PFSK-1 (cell line): ENCODE results near the gene GLRX5.

Experiments
- FOXP2 ChIP-seq: optimal IDR thresholded peaks from 2 replicates; pipeline ENCODE3; 2011; ENCODE audit warnings: borderline replicate concordance, control low read depth, inconsistent platforms; ENCODE audit not compliant: insufficient read depth; ENCODE audit errors: extremely low read length, extremely low read depth
- POLR2AphosphoS5 ChIP-seq: IDR thresholded peaks from 2 replicates; pipeline ENCODE4 v1.6.1; 2012; ENCODE audit warnings: low read depth, mild to moderate bottlenecking, control low read depth, low read length, moderate library complexity
- TAF1 ChIP-seq: IDR thresholded peaks from 2 replicates; pipeline ENCODE4 v1.6.1; 2012; ENCODE audit warnings: low read length, control low read depth, borderline replicate concordance; ENCODE audit not compliant: insufficient read depth
- TF ChIP-seq, protein P1 (sequence below), 2 experiments: IDR thresholded peaks; 2 replicates each; pipeline versions ENCODE4 v1.6.1 to v1.8.0; 2011 to 2012; ENCODE audit warnings: low read depth in 2 of 2, low read length in 2 of 2, control low read depth in 1 of 2, inconsistent platforms in 1 of 2, mild to moderate bottlenecking in 1 of 2, moderate library complexity in 1 of 2; ENCODE audit not compliant: insufficient read depth in 1 of 2

DNA sequence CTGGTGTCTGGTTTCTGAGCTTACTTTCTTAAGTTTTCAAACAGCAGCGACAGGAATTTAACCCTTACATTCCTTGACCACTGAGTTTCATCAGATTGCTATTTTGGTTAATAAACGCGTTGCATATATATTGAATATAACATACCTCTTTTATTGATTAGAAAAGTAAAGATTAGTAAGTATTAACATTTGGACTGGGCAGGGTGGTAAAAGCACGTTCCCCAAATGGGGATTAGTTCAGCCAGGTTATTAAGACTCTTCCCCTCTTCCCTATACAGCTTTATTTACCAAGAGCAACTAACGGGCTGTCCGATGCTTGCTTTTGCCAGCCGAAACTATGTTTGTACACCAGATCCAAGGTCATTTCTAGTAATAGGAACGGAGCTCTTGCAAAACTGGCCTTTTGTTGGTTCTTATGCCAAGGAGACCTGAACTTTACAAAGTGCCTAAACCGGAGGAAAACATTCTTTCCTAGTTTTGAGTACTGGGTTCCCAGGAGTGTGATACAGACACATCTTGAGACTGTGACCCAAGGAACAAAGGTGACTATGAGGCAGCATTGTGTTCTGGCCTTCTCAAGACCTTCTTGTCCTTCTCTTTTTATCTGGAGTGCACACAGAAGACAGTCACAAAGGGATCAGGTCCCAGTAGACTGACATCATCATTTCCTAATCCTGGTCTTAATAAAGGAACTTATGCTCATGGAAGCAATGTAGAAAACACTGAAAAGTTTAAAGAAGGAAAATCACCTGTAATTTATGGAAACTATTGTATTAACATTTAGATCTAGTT, 2.6 kb downstream of the GLRX5 start:
- TF ChIP-seq FOXP2 (no peak), POLR2AphosphoS5 (no peak), TAF1 (no peak)
- TF ChIP-seq, protein P1, sequence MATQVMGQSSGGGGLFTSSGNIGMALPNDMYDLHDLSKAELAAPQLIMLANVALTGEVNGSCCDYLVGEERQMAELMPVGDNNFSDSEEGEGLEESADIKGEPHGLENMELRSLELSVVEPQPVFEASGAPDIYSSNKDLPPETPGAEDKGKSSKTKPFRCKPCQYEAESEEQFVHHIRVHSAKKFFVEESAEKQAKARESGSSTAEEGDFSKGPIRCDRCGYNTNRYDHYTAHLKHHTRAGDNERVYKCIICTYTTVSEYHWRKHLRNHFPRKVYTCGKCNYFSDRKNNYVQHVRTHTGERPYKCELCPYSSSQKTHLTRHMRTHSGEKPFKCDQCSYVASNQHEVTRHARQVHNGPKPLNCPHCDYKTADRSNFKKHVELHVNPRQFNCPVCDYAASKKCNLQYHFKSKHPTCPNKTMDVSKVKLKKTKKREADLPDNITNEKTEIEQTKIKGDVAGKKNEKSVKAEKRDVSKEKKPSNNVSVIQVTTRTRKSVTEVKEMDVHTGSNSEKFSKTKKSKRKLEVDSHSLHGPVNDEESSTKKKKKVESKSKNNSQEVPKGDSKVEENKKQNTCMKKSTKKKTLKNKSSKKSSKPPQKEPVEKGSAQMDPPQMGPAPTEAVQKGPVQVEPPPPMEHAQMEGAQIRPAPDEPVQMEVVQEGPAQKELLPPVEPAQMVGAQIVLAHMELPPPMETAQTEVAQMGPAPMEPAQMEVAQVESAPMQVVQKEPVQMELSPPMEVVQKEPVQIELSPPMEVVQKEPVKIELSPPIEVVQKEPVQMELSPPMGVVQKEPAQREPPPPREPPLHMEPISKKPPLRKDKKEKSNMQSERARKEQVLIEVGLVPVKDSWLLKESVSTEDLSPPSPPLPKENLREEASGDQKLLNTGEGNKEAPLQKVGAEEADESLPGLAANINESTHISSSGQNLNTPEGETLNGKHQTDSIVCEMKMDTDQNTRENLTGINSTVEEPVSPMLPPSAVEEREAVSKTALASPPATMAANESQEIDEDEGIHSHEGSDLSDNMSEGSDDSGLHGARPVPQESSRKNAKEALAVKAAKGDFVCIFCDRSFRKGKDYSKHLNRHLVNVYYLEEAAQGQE (IDR thresholded peaks at IDR 0.05; ENCODE audit: insufficient read depth in 1 of 2, low read depth in 2 of 2, low read length in 2 of 2), result no peak
